Thyroid gland (tissue), 4 donors: ENCODE measurements around the gene SPOCK1.

ENCODE experiments used
- POLR2A ChIP-seq, 2 donors: fragments of 450-650 bp; IDR thresholded peaks; one replicate each; pipeline ENCODE4 v1.6.1; 2017; ENCODE audit warnings: antibody characterized with exemption in 2 of 2, mild to moderate bottlenecking in 2 of 2, moderate library complexity in 1 of 2
- TF ChIP-seq, protein P1 (sequence below), 6 experiments: fragments of 200-600 bp in 3 of 6; fragments of 450-650 bp in 3 of 6; sonication (generic) in 3 of 6; IDR thresholded peaks; one replicate each; pipeline ENCODE4 v1.5.1; 2016 to 2019; ENCODE audit warnings: antibody characterized with exemption in 6 of 6, mild to moderate bottlenecking in 2 of 6, inconsistent platforms in 1 of 6, moderate library complexity in 1 of 6

DNA sequence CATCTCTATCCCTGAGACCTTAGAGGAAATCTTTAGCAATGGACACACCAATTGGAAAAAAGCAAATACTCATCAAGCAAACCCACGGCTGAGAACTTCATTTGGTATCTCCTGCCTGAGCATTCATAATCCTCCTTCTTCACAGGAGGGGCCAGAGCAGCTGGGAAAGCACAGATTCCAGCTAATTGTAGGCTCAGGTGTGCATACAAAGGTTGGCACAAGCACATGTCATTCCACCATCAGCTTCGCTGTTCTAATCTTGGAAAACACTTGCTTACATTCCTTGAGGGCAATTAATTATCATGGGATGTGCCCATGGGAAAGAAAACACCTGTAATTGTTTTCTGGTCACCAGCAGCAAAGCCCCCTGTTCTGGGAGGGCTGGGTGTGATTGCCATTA, 376.6 kb downstream of the SPOCK1 start:
- TF ChIP-seq, protein P1, sequence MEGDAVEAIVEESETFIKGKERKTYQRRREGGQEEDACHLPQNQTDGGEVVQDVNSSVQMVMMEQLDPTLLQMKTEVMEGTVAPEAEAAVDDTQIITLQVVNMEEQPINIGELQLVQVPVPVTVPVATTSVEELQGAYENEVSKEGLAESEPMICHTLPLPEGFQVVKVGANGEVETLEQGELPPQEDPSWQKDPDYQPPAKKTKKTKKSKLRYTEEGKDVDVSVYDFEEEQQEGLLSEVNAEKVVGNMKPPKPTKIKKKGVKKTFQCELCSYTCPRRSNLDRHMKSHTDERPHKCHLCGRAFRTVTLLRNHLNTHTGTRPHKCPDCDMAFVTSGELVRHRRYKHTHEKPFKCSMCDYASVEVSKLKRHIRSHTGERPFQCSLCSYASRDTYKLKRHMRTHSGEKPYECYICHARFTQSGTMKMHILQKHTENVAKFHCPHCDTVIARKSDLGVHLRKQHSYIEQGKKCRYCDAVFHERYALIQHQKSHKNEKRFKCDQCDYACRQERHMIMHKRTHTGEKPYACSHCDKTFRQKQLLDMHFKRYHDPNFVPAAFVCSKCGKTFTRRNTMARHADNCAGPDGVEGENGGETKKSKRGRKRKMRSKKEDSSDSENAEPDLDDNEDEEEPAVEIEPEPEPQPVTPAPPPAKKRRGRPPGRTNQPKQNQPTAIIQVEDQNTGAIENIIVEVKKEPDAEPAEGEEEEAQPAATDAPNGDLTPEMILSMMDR (IDR thresholded peaks at IDR 0.05): no peak
- no peak for TF ChIP-seq POLR2A (IDR thresholded peaks at IDR 0.05)
